PC-9 (cell line): ENCODE results near the gene TBC1D8. TPM values are rescaled to one million over a fixed set of nuclear protein-coding genes. Genes with fewer than 3 reads are reported as not detected.

Source experiments
- BruUV-seq: library from RNA; stranded (reverse); fragments of 400-500 nt; replicated peaks from 2 replicates; lab custom pipeline; 2021; lab: Mats Ljungman, UMichigan
- CTCF ChIA-PET: fragments of 300-600 bp; sonication (Branson Sonifier 250); formaldehyde crosslinking; loops from one replicate; lab custom pipeline; 2022; ENCODE audit warnings: antibody characterized with exemption; lab: Charles Lee
- POLR2A ChIA-PET: fragments of 300-600 bp; sonication (Branson Sonifier 250); formaldehyde crosslinking; loops from one replicate; lab custom pipeline; 2022; ENCODE audit warnings: antibody characterized with exemption; ENCODE audit not compliant: unreplicated experiment; lab: Charles Lee
- DNase-seq, 2 experiments: peaks; one replicate each; pipeline versions ENCODE4 v3.0.0 to v3.0.0-alpha.2; 2015 to 2022; ENCODE audit warnings: mixed read lengths in 1 of 2
- H2AFZ ChIP-seq: fragments of 200-600 bp; sonication (generic); 2 replicates; pipeline ENCODE4 v1.8.1; 2017; ENCODE audit warnings: antibody characterized with exemption
- H3F3A ChIP-seq: fragments of 200-600 bp; sonication (generic); 2 replicates; pipeline ENCODE4 v1.8.1; 2017; ENCODE audit warnings: antibody characterized with exemption, mild to moderate bottlenecking, low read depth; ENCODE audit not compliant: insufficient read depth
- H3K27ac ChIP-seq: fragments of 200-600 bp; sonication (generic); 2 replicates; pipeline ENCODE4 v1.6.1; 2016; ENCODE audit warnings: mixed run types
- H3K27me3 ChIP-seq: fragments of 200-600 bp; sonication (generic); 2 replicates; pipeline ENCODE4 v1.6.1; 2016; ENCODE audit warnings: low read depth, mixed run types; ENCODE audit not compliant: insufficient read depth
- H3K36me3 ChIP-seq: fragments of 200-600 bp; sonication (generic); 2 replicates; pipeline ENCODE4 v1.6.1; 2016; ENCODE audit warnings: low read depth, mixed run types
- H3K4me1 ChIP-seq: fragments of 200-600 bp; sonication (generic); replicated peaks from 2 replicates; pipeline ENCODE4 v1.6.1; 2016; ENCODE audit warnings: mixed run types; ENCODE audit not compliant: insufficient read depth
- H3K4me2 ChIP-seq: fragments of 200-600 bp; sonication (generic); 2 replicates; pipeline ENCODE4 v1.6.1; 2017; ENCODE audit warnings: mixed run types
- H3K4me3 ChIP-seq: fragments of 200-600 bp; sonication (generic); 2 replicates; pipeline ENCODE4 v1.6.1; 2016; ENCODE audit warnings: mixed run types
- H3K79me2 ChIP-seq: fragments of 200-600 bp; sonication (generic); 2 replicates; pipeline ENCODE4 v1.6.1; 2017; ENCODE audit warnings: low read depth, mixed run types
- H3K9me2 ChIP-seq: fragments of 200-600 bp; sonication (generic); 2 replicates; pipeline ENCODE4 v1.8.1; 2017; ENCODE audit warnings: mild to moderate bottlenecking; ENCODE audit not compliant: insufficient read depth
- H3K9me3 ChIP-seq: fragments of 200-600 bp; sonication (generic); 2 replicates; pipeline ENCODE4 v1.8.1; 2016; ENCODE audit warnings: low read depth; ENCODE audit not compliant: insufficient read depth
- H4K20me1 ChIP-seq: fragments of 200-600 bp; sonication (generic); 2 replicates; pipeline ENCODE4 v1.8.1; 2017; ENCODE audit not compliant: insufficient read depth
- EZH2 ChIP-seq: fragments of 200-600 bp; sonication (generic); IDR thresholded peaks from 2 replicates; pipeline ENCODE4 v1.8.0; 2017; ENCODE audit warnings: antibody characterized with exemption, low read depth
- intact Hi-C: fragments of 100-400 bp; cut with micrococcal nuclease; formaldehyde crosslinking; loops from one replicate; pipeline ENCODE4 v1.10.0; 2022; ENCODE audit not compliant: unreplicated experiment
- total RNA-seq: library from RNA; stranded (reverse); gene quantifications from 2 replicates; pipeline ENCODE4 v1.2.3, GENCODE V29; 2021
- TF ChIP-seq, protein P1 (sequence below): fragments of 200-600 bp; sonication (generic); conservative IDR thresholded peaks from 2 replicates; pipeline ENCODE4 v1.6.1; 2017; ENCODE audit warnings: mixed run types, antibody characterized with exemption, mild to moderate bottlenecking, moderate library complexity

The TBC1D8 gene
- total RNA-seq, 1 experiment from 2014 or later: 25.2 TPM

DNA sequence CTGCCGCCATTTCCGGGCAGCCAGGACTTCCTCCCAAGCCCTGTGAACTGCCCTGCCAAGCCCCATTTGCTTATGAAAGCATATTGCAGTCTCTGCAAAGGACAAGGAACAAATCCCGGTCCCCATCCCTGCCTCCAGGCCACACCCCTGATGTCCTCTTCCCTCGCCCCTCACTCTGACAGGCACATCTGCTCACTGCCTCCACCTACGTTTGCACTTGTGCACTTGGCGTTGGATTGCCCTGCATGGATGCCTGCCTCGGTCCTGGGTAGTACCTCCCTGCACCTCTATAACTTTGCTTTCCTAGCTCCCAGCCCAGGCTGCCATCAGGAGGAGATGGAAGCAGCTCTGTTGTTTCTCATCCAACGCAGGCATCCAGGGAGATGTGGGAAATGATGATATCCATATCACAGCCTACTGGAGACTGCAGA, 168.7 kb downstream of the TBC1D8 start:
- Histone ChIP-seq H3K4me2 (no peak overlapping the region), H3K9me3 (no peaks in the 10 kb centered on the region), H2AFZ (no peak overlapping the region), H3F3A (peaks cover 37% of the 10 kb centered on the region), H3K36me3 (peaks cover 33% of the 10 kb centered on the region), H3K9me2 (no peaks in the 10 kb centered on the region), H3K27ac (no peak overlapping the region), H3K79me2 (no peaks in the 10 kb centered on the region), H3K27me3 (no peaks in the 10 kb centered on the region), H3K4me1 (no peaks in the 10 kb centered on the region), H3K4me3 (no peak overlapping the region), H4K20me1 (0 out of 2 replicates have a peak, but pooled peaks cover 4% of the 10 kb centered on the region)
- no peak for TF ChIP-seq EZH2
- intact Hi-C loops: loop anchor here (10.0 kb wide), 1 partner anchor 98 kb away; no protein-coding TSS in a partner anchor
- CTCF ChIA-PET: interaction anchor here (0.6 kb wide), 1 partner anchor 105 kb away, joined by 8 read pairs; no protein-coding TSS in a partner anchor
- no TSS peak for BruUV-seq
- POLR2A ChIA-PET: no interaction called here
- DNase-seq: no peak

DNA sequence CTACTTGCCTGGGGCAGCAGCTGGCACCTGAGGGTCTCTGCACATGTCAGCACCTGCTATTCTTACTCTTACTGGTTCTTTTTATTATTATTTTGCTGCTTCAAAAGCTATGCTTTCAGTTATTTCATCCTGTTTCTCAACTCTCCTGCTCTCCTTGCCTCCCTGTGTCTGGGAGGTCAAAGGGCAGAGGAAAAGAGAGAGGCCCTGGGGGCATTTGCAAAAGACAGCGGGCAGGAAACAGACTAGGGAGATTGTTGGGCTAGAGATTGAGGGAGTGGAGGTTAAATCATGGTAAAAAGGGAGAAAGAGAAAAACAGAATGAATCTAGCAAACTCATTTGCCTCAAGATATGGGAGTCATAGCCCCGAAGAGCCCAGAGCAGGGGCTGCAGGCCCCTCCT, 170.2 kb downstream of the TBC1D8 start:
- Histone ChIP-seq H3F3A (peaks cover 37% of the 10 kb centered on the region), H2AFZ (no peak overlapping the region), H3K27ac (no peak overlapping the region), H3K27me3 (no peaks in the 10 kb centered on the region), H3K36me3 (peaks cover 28% of the 10 kb centered on the region), H3K4me3 (no peak overlapping the region), H3K4me2 (no peak overlapping the region), H3K9me2 (no peaks in the 10 kb centered on the region), H4K20me1 (0 out of 2 replicates have a peak, but pooled peaks cover 4% of the 10 kb centered on the region), H3K4me1 (no peaks in the 10 kb centered on the region), H3K79me2 (no peaks in the 10 kb centered on the region), H3K9me3 (no peaks in the 10 kb centered on the region)
- no peak for DNase-seq
- no TSS peak for BruUV-seq
- POLR2A ChIA-PET: no interaction called here
- CTCF ChIA-PET: no interaction called here
- intact Hi-C loops: loop anchor here (10.0 kb wide), 1 partner anchor 96 kb away; no protein-coding TSS in a partner anchor
- TF ChIP-seq, protein P1, sequence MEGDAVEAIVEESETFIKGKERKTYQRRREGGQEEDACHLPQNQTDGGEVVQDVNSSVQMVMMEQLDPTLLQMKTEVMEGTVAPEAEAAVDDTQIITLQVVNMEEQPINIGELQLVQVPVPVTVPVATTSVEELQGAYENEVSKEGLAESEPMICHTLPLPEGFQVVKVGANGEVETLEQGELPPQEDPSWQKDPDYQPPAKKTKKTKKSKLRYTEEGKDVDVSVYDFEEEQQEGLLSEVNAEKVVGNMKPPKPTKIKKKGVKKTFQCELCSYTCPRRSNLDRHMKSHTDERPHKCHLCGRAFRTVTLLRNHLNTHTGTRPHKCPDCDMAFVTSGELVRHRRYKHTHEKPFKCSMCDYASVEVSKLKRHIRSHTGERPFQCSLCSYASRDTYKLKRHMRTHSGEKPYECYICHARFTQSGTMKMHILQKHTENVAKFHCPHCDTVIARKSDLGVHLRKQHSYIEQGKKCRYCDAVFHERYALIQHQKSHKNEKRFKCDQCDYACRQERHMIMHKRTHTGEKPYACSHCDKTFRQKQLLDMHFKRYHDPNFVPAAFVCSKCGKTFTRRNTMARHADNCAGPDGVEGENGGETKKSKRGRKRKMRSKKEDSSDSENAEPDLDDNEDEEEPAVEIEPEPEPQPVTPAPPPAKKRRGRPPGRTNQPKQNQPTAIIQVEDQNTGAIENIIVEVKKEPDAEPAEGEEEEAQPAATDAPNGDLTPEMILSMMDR: no peak
- no peak for TF ChIP-seq EZH2

DNA sequence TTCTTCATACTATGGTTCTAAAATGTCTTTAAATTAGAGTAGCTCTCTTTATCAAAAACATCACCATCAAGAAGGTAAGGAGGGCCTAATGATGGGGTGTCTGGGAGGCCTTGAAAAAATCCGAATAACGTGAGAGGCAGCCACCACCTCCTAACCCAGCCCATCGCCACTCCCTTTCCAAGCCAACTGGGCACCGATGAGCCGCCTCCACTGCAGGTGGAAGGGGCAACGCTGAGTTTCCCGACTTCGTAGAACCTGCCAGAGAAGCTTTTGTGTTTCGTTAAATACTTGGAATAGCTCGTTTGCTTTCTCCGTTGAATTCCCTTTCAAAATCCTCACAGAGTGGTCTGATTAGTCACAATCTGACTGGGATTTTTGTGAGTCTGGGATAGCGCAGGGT, 171.1 kb downstream of the TBC1D8 start:
- intact Hi-C loops: loop anchor here (10.0 kb wide), 1 partner anchor 95 kb away; no protein-coding TSS in a partner anchor
- H3F3A ChIP-seq: peaks cover 33% of the 10 kb centered on the region
- DNase-seq: no peak
- no peaks in the 10 kb centered on the region for H3K27me3 ChIP-seq
- H4K20me1 ChIP-seq: 0 out of 2 replicates have a peak, but pooled peaks cover under 1% of the 10 kb centered on the region
- H3K4me1 ChIP-seq: no peaks in the 10 kb centered on the region
- H3K9me3 ChIP-seq: no peaks in the 10 kb centered on the region
- TF ChIP-seq EZH2: no peak
- TF ChIP-seq, protein P1: no peak
- H3K27ac ChIP-seq: no peak overlapping the region
- no TSS peak for BruUV-seq
- POLR2A ChIA-PET: no interaction called here
- no peak overlapping the region for H2AFZ ChIP-seq
- H3K36me3 ChIP-seq: peaks cover 27% of the 10 kb centered on the region
- CTCF ChIA-PET: interaction anchor here (0.6 kb wide), 1 partner anchor 160 kb away, joined by 5 read pairs; no protein-coding TSS in a partner anchor
- H3K4me3 ChIP-seq: no peak overlapping the region
- no peaks in the 10 kb centered on the region for H3K79me2 ChIP-seq
- no peaks in the 10 kb centered on the region for H3K9me2 ChIP-seq
- H3K4me2 ChIP-seq: no peak overlapping the region
